ENCODE data around the gene NDST3.
"Not testable (repeated sequence)": the region's sequence is repeated elsewhere in the genome, so short reads cannot be mapped to it uniquely, and the experiment has no call there.

The NDST3 gene

DNA sequence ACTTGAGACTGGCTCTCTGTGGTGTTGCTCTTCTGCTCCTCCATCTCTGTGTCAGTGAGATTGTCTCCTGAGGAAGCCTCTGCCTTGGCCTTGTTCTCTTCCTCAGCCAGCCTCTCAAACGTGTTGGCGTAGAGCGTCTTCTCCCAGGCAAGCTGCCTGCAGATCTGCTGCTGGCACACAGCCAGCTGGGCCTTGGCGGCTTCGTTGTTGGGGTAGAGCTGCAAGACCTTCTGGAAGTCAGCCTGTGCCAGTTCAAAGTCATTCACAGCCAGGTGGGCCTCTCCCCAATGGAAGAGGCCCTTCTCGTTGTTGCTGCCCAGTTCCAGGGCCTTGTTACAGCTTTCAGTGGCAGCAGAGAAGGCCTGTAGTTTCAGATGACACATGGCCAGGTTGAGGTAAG is 159.1 kb downstream of the NDST3 start:
- no peak for DNase-seq

GRCh38 chr4:118206627-118207026 is 172.3 kb downstream of the NDST3 start:
- no peak for DNase-seq

DNA sequence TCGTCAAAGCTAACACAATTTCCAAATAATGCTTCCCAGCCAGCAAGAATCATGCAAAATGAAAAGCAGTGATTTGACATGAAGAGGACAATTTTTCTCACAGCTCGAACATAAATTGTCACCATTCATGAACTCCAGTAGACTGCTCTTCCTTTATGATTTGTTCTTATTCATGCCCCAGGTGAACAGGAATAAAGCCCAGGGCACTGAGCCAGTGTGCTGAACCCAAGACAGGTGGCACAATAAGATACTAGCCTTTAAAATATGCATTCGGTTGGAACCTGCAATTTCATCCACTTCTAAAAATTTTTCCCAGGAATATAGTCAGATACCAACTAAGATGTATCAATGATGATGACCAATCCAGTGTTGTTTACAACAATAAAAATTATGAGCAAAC is 178.8 kb downstream of the NDST3 start:
- no peak for DNase-seq

GRCh38 chr4:118215826-118216225 is 181.5 kb downstream of the NDST3 start:
- no peak for DNase-seq

- no peak for DNase-seq
Measured at GRCh38 chr4:118221227-118221800, 187.0 kb downstream of the NDST3 start.

- DNase-seq, result peak; percentile 12
Measured at GRCh38 chr4:118224243-118224829, 190.1 kb downstream of the NDST3 start.

DNA sequence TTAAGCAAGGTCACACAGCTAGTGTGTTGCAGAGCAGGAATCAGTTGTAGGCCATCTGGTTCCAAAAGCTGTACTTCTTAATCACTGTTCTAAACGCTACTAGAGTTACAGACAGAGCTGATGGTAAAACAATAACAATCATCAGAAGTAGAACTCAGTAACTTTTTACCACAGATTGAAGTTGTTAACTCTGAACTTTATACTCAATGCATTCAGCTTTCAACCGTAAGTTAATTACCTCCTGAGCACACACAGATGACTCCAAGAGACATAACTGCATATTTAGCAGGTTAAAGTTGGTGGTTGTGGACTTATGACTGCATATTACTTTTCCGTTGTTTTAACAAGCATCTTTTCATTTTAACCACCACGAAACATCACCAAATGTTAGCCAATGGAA is 191.2 kb downstream of the NDST3 start:
- no peak for DNase-seq

DNA sequence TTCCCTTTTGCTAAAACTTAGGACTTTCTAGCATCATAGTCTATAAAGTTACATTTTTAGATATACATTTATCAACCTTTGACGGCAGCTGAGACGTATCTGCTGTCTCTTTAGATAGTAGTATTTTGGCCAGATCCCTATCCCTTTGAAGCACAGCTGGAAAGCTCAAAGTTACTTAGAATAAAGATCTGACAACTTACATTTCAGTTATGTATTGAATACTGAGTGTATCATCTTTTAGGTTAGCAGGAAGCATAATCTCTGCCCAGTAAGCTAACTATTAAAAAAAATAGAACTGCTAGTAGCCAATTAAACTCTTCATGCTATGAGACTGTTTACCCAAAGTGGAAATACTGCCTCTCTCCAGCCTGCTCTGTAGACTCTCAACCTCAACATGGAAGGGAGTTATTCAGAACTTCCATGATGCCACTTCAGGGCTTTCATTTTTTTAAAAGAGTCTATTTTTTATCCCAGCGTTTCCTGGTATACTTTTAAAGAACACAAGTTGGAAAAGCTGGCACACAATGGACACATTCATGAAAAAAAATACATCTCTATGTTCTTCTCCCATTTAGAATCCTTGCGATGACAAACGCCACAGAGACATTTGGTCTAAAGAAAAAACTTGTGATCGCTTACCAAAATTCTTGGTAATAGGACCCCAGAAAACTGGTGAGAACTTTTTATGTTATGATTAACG is 192.2 kb downstream of the NDST3 start:
- no peak for DNase-seq

DNA sequence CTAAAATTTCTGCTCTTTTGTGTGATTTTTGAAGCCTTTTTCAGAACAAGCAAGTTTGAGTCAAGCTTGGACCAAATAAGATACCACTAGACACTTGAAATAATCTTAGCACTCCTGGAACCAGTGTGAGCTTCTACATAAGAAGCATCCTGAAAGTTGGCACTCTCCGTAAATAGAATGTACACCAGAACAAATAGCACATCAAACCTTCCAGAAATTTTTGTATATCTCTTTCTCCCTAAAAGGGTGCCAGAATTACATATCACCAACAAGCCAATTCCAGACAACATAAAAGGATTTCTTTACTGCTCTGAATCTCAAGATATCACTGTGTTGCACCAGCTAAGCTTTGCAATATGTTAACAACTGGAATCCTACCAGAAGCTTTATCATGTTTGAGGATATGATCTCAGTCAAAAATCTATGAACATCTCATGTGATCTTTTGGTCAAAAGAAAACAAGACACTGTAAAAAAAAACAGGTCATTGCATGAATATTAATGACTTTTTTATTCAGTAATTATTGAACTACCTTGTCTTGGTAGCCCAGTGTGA is 201.4 kb downstream of the NDST3 start:
- DNase-seq, result no peak

- no peak for DNase-seq
Measured at GRCh38 chr4:118237531-118237930, 203.2 kb downstream of the NDST3 start.

- no peak for DNase-seq
Measured at GRCh38 chr4:118249890-118250289, 215.6 kb downstream of the NDST3 start.

GRCh38 chr4:118254368-118254767 is 220.1 kb downstream of the NDST3 start:
- DNase-seq, result no peak

- DNase-seq, result no peak
Measured at GRCh38 chr4:118259111-118259510, 224.8 kb downstream of the NDST3 start.

- no peak for DNase-seq
Measured at GRCh38 chr4:118260309-118260708, 226.0 kb downstream of the NDST3 start.

- no peak for DNase-seq
Measured at GRCh38 chr4:118264096-118264495, 229.8 kb downstream of the NDST3 start.

- peak; percentile 12 for DNase-seq
Measured at GRCh38 chr4:118265312-118266144, 231.2 kb downstream of the NDST3 start.

DNA sequence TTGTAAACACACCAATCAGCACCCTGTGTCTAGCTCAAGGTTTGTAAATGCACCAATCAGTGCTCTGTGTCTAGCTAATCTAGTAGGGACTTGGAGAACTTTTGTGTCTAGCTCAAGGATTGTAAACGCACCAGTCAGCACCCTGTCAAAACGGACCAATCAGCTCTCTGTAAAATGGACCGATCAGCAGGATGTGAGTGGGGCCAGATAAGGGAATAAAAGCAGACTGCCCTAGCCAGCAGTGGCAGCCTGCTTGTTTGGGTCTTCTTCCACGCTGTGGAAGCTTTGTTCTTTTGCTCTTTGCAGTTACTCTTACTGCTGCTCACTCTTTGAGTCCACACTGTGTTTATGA is 231.8 kb downstream of the NDST3 start:
- DNase-seq, result not testable (repeated sequence)

- no peak for DNase-seq
Measured at GRCh38 chr4:118268780-118269179, 234.5 kb downstream of the NDST3 start.

DNA sequence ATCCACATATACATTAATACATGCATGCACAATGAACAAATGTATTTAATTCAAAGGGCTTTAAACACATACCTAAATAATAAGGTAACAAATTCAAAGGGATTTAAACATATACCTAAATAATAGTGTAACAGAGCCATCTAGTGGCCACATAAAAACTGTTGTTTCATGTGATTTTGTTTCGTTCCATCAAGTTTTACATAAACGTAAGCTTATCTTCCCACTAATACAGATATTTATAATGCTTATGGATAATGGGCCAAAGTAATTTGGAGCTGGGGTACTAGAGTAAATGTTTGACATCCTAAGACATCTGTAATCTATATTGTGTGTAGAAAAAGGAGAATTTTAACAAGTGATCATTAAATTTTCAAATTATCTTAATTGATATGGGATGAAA is 236.2 kb downstream of the NDST3 start:
- DNase-seq, result peak; percentile 61

DNA sequence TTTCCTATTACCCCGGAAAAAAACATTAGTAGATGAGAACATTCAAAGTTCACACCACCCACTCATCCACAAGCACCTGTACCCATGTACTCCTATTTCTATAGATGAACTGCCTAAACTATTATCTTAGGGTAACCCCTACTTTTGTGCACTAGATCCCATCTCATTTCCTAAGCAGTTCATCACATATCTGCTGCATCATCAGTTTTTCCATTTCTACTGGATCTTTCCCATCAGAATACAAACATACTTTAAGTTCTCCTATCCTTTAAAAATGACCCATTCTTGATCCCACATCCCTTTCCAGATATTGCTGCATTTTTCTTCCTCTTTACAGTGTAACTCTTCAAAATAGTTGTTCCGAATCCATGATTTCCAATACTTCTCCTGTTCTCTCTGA is 237.5 kb downstream of the NDST3 start:
- no peak for DNase-seq

DNA sequence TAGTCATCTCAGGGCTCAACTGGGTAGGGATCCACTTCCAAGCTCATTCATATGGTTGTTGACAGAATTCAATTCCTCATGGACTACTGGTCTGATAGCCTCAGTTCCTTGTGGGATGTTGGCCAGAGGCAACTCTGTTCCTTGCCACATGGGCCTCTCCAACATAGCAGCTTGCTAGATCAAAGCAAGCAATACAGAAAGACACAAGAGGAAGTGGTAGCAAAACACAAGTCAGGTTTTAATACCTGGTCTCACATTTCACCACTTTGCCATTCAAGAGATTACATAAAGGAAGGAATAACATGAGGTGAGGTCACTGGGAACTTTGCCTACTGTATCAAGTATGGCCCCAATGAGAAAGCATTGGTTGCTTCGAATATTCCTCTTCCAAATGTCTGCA is 239.4 kb downstream of the NDST3 start:
- no peak for DNase-seq

- no peak for DNase-seq
Measured at GRCh38 chr4:118276580-118276979, 242.3 kb downstream of the NDST3 start.

- DNase-seq, result no peak
Measured at GRCh38 chr4:118277243-118277642, 243.0 kb downstream of the NDST3 start.
